HCT116 (cell line): Measurements from ENCODE around the gene RASSF6. TPM values are rescaled to one million over a fixed set of nuclear protein-coding genes. Genes with fewer than 3 reads are reported as not detected.

Source experiments
- ATAC-seq: fragments of 200-7000 bp; cut with Tn5 transposase; 2 replicates; pipeline ENCODE4 v1.9.1; 2020; ENCODE audit warnings: mild to moderate bottlenecking, moderate library complexity
- BruUV-seq: library from RNA; stranded (reverse); fragments of 400-500 nt; replicated peaks from 2 replicates; lab custom pipeline; 2021; lab: Mats Ljungman, UMichigan
- CTCF ChIA-PET: fragments of 300-600 bp; sonication (Branson Sonifier 250); formaldehyde crosslinking; loops from one replicate; lab custom pipeline; 2021; ENCODE audit warnings: antibody characterized with exemption; lab: Charles Lee
- POLR2A ChIA-PET: fragments of 300-600, 350-600 bp; sonication (Branson Sonifier 250); formaldehyde crosslinking; loops from one replicate; lab custom pipeline; 2021; ENCODE audit warnings: antibody characterized with exemption; lab: Charles Lee
- RAD21 ChIA-PET, 2 experiments: fragments of 300-600 bp; sonication (Branson Sonifier 250); formaldehyde crosslinking; loops; one replicate each; lab custom pipeline; 2023; ENCODE audit warnings: low total read pairs in 2 of 2; ENCODE audit not compliant: uncharacterized antibody in 2 of 2, unreplicated experiment in 2 of 2, low non-redundant PET in 1 of 2; lab: Charles Lee
- DNase-seq: peaks from one replicate; pipeline ENCODE4 v3.0.0-alpha.2; 2010; ENCODE audit warnings: low read depth, low spot score
- H2AFZ ChIP-seq: fragments of 200-600 bp; shearing (Covaris generic), sonication (generic); 2 replicates; pipeline ENCODE4 v1.6.1; 2017; ENCODE audit warnings: low read depth, mixed run types, mixed read lengths, antibody characterized with exemption, low read length; ENCODE audit not compliant: poor library complexity, severe bottlenecking
- H3K27ac ChIP-seq: 2 replicates; pipeline ENCODE4 v1.5.1; 2012; ENCODE audit warnings: low read depth, low read length
- H3K27me3 ChIP-seq: fragments of 200-600 bp; sonication (generic); 2 replicates; pipeline ENCODE4 v1.6.1; 2016; ENCODE audit warnings: mixed run types, low read length, mixed read lengths; ENCODE audit not compliant: insufficient read depth
- H3K36me3 ChIP-seq, 2 experiments: fragments of 200-500 bp in 1 of 2; fragments of 200-600 bp in 1 of 2; sonication (Bioruptor generic) in 1 of 2; sonication (generic) in 1 of 2; 2 replicates each; pipeline versions ENCODE4 v1.5.1 to v1.6.1; 2014 to 2016; ENCODE audit warnings: low read length in 2 of 2, inconsistent platforms in 1 of 2, mixed read lengths in 1 of 2, mixed run types in 1 of 2; ENCODE audit not compliant: insufficient read depth in 2 of 2, control insufficient read depth in 1 of 2
- H3K4me1 ChIP-seq, 2 experiments: fragments of 200-600 bp in 1 of 2; sonication (generic) in 1 of 2; 2 replicates each; pipeline versions ENCODE4 v1.5.1 to v1.6.1; 2012 to 2017; ENCODE audit warnings: low read length in 2 of 2, inconsistent platforms in 1 of 2, mild to moderate bottlenecking in 1 of 2, mixed read lengths in 1 of 2, mixed run types in 1 of 2, moderate library complexity in 1 of 2; ENCODE audit not compliant: insufficient read depth in 2 of 2, control insufficient read depth in 1 of 2
- H3K4me2 ChIP-seq: fragments of 200-600 bp; sonication (generic); 2 replicates; pipeline ENCODE4 v1.6.1; 2017; ENCODE audit warnings: mixed run types, low read length, mixed read lengths
- H3K4me3 ChIP-seq, 2 experiments: fragments of 200-600 bp in 1 of 2; sonication (generic) in 1 of 2; replicated peaks in 1 of 2; 2 replicates each; pipeline ENCODE4 v1.5.1; 2011 to 2016; ENCODE audit warnings: low read length in 2 of 2, control low read depth in 1 of 2, low read depth in 1 of 2, mild to moderate bottlenecking in 1 of 2, mixed read lengths in 1 of 2, mixed run types in 1 of 2
- H3K79me2 ChIP-seq: fragments of 200-600 bp; sonication (generic); 2 replicates; pipeline ENCODE4 v1.6.1; 2017; ENCODE audit warnings: mild to moderate bottlenecking, mixed run types, low read length, moderate library complexity, mixed read lengths; ENCODE audit not compliant: insufficient read depth
- H3K9ac ChIP-seq: fragments of 200-600 bp; sonication (generic); 2 replicates; pipeline ENCODE4 v1.6.1; 2016; ENCODE audit warnings: low read length, mixed read lengths
- H3K9me2 ChIP-seq: fragments of 200-600 bp; sonication (generic), shearing (Covaris generic); 2 replicates; pipeline ENCODE4 v1.6.1; 2017; ENCODE audit warnings: mixed run types, mild to moderate bottlenecking, moderate library complexity; ENCODE audit not compliant: insufficient read depth
- H3K9me3 ChIP-seq, 2 experiments: fragments of 200-500 bp in 1 of 2; fragments of 200-600 bp in 1 of 2; sonication (Bioruptor generic) in 1 of 2; sonication (generic) in 1 of 2; 2 replicates each; pipeline ENCODE4 v1.6.1; 2014 to 2017; ENCODE audit warnings: low read length in 2 of 2, mixed read lengths in 2 of 2, inconsistent platforms in 1 of 2, low read depth in 1 of 2, mild to moderate bottlenecking in 1 of 2, mixed run types in 1 of 2, moderate library complexity in 1 of 2; ENCODE audit not compliant: control insufficient read depth in 1 of 2, insufficient read depth in 1 of 2
- H4K20me1 ChIP-seq: fragments of 200-600 bp; sonication (generic), shearing (Covaris generic); 2 replicates; pipeline ENCODE4 v1.6.1; 2017; ENCODE audit warnings: mixed run types, mild to moderate bottlenecking, moderate library complexity; ENCODE audit not compliant: insufficient read depth
- CBX3 ChIP-seq: IDR thresholded peaks from 2 replicates; pipeline ENCODE4 v1.6.1; 2012; ENCODE audit warnings: low read depth
- CEBPB ChIP-seq: IDR thresholded peaks from 2 replicates; pipeline ENCODE4 v1.6.1; 2012; ENCODE audit warnings: low read depth
- EGR1 ChIP-seq: IDR thresholded peaks from 2 replicates; pipeline ENCODE4 v1.6.1; 2012; ENCODE audit warnings: low read depth
- EZH2phosphoT487 ChIP-seq: fragments of 200-600 bp; IDR thresholded peaks from 2 replicates; pipeline ENCODE4 v1.6.1; 2018; ENCODE audit warnings: antibody characterized with exemption, borderline replicate concordance
- FOSL1 ChIP-seq: IDR thresholded peaks from 2 replicates; pipeline ENCODE4 v1.6.1; 2012; ENCODE audit warnings: low read depth
- JUND ChIP-seq: IDR thresholded peaks from 2 replicates; pipeline ENCODE4 v1.6.1; 2012
- MAX ChIP-seq: IDR thresholded peaks from 2 replicates; pipeline ENCODE4 v1.6.1; 2012
- POLR2AphosphoS5 ChIP-seq: IDR thresholded peaks from 2 replicates; pipeline ENCODE4 v1.6.1; 2011; ENCODE audit warnings: mild to moderate bottlenecking, low read depth, low read length, moderate library complexity
- REST ChIP-seq: IDR thresholded peaks from 2 replicates; pipeline ENCODE4 v1.6.1; 2012; ENCODE audit warnings: low read depth
- SP1 ChIP-seq: IDR thresholded peaks from 2 replicates; pipeline ENCODE4 v1.6.1; 2012; ENCODE audit warnings: low read depth
- SRF ChIP-seq: IDR thresholded peaks from 2 replicates; pipeline ENCODE4 v1.6.1; 2012; ENCODE audit warnings: low read depth
- TCF7L2 ChIP-seq: IDR thresholded peaks from 2 replicates; pipeline ENCODE4 v1.7.0; 2011; ENCODE audit warnings: borderline replicate concordance, inconsistent platforms; ENCODE audit not compliant: insufficient read depth, insufficient read length; ENCODE audit errors: extremely low read depth
- YY1 ChIP-seq: IDR thresholded peaks from 2 replicates; pipeline ENCODE4 v1.6.1; 2011; ENCODE audit warnings: low read length, low read depth, moderate library complexity, mild to moderate bottlenecking; ENCODE audit not compliant: insufficient replicate concordance; ENCODE audit errors: extremely low read depth
- ZBTB33 ChIP-seq: IDR thresholded peaks from 2 replicates; pipeline ENCODE4 v1.6.1; 2011; ENCODE audit warnings: mild to moderate bottlenecking, low read length, moderate library complexity; ENCODE audit not compliant: insufficient replicate concordance; ENCODE audit errors: extremely low read depth
- intact Hi-C: fragments of 100-400 bp; cut with micrococcal nuclease; formaldehyde crosslinking; loops from 2 replicates; pipeline ENCODE4 v1.10.0; 2022
- total RNA-seq: library from RNA; stranded (reverse); gene quantifications from one replicate; pipeline ENCODE4 v1.2.1, GENCODE V29; 2021; ENCODE audit not compliant: unreplicated experiment

The RASSF6 gene
- total RNA-seq, 1 experiment from 2014 or later: 1.1 TPM

GRCh38 chr4:73527196-73527595, 93.0 kb downstream of the RASSF6 start:
- Histone ChIP-seq H3K9me3 (no peaks in the 10 kb centered on the region), H2AFZ (no peak overlapping the region), H3K4me2 (no peak overlapping the region), H3K9ac (no peak overlapping the region), H3K27ac (no peak overlapping the region), H3K27me3 (no peaks in the 10 kb centered on the region), H3K4me3 (no peak overlapping the region), H3K79me2 (no peaks in the 10 kb centered on the region), H3K36me3 (no peaks in the 10 kb centered on the region), H3K4me1 (no peaks in the 10 kb centered on the region), H4K20me1 (no peaks in the 10 kb centered on the region), H3K9me2 (no peaks in the 10 kb centered on the region)
- ATAC-seq: no peak
- POLR2A ChIA-PET: no interaction called here
- CTCF ChIA-PET: no interaction called here
- intact Hi-C loops: no loop called here
- no TSS peak for BruUV-seq
- TF ChIP-seq CEBPB: no peak
- no peak for DNase-seq
- RAD21 ChIA-PET: no interaction called here

GRCh38 chr4:73525611-73526010, 94.6 kb downstream of the RASSF6 start:
- DNase-seq (no peak), ATAC-seq (no peak)
- Histone ChIP-seq H3K36me3 (no peaks in the 10 kb centered on the region), H3K4me3 (no peak overlapping the region), H3K27me3 (no peaks in the 10 kb centered on the region), H3K79me2 (no peaks in the 10 kb centered on the region), H3K27ac (no peak overlapping the region), H3K4me2 (no peak overlapping the region), H3K9ac (no peak overlapping the region), H3K9me2 (no peaks in the 10 kb centered on the region), H4K20me1 (no peaks in the 10 kb centered on the region), H3K4me1 (no peaks in the 10 kb centered on the region), H2AFZ (no peak overlapping the region), H3K9me3 (no peaks in the 10 kb centered on the region)
- intact Hi-C loops: no loop called here
- RAD21 ChIA-PET: no interaction called here
- BruUV-seq: no TSS peak
- POLR2A ChIA-PET: no interaction called here
- CTCF ChIA-PET: no interaction called here
- TF ChIP-seq SRF: no peak
- TF ChIP-seq POLR2AphosphoS5: no peak
- TF ChIP-seq EGR1: no peak
- TF ChIP-seq SP1: no peak
- no peak for TF ChIP-seq EZH2phosphoT487
- TF ChIP-seq JUND: no peak
- no peak for TF ChIP-seq TCF7L2
- no peak for TF ChIP-seq CEBPB
- TF ChIP-seq YY1: no peak
- TF ChIP-seq MAX: no peak
- TF ChIP-seq REST: no peak
- no peak for TF ChIP-seq ZBTB33
- TF ChIP-seq FOSL1: no peak
- TF ChIP-seq CBX3: no peak
